HCT116 (cell line): ENCODE data around the gene UTP15.

Experiments used
- EZH2 ChIP-seq: fragments of 200-600 bp; sonication (generic); IDR thresholded peaks from 2 replicates; pipeline ENCODE4 v1.6.1; 2017; ENCODE audit warnings: antibody characterized with exemption, mixed run types
- EZH2phosphoT487 ChIP-seq: fragments of 200-600 bp; IDR thresholded peaks from 2 replicates; pipeline ENCODE4 v1.6.1; 2018; ENCODE audit warnings: antibody characterized with exemption, borderline replicate concordance
- FOSL1 ChIP-seq: IDR thresholded peaks from 2 replicates; pipeline ENCODE4 v1.6.1; 2012; ENCODE audit warnings: low read depth
- JUND ChIP-seq: IDR thresholded peaks from 2 replicates; pipeline ENCODE4 v1.6.1; 2012
- POLR2A ChIP-seq: IDR thresholded peaks from 2 replicates; pipeline ENCODE4 v1.7.0; 2011; ENCODE audit warnings: borderline replicate concordance; ENCODE audit not compliant: insufficient read depth, insufficient read length; ENCODE audit errors: extremely low read depth
- POLR2AphosphoS5 ChIP-seq: IDR thresholded peaks from 2 replicates; pipeline ENCODE4 v1.6.1; 2011; ENCODE audit warnings: mild to moderate bottlenecking, low read depth, low read length, moderate library complexity
- RAD21 ChIP-seq: IDR thresholded peaks from 2 replicates; pipeline ENCODE4 v1.6.1; 2012; ENCODE audit warnings: low read depth, mild to moderate bottlenecking
- REST ChIP-seq: IDR thresholded peaks from 2 replicates; pipeline ENCODE4 v1.6.1; 2012; ENCODE audit warnings: low read depth
- SRF ChIP-seq: IDR thresholded peaks from 2 replicates; pipeline ENCODE4 v1.6.1; 2012; ENCODE audit warnings: low read depth
- TCF7L2 ChIP-seq: IDR thresholded peaks from 2 replicates; pipeline ENCODE4 v1.7.0; 2011; ENCODE audit warnings: borderline replicate concordance, inconsistent platforms; ENCODE audit not compliant: insufficient read depth, insufficient read length; ENCODE audit errors: extremely low read depth
- ZNF274 ChIP-seq: fragments of 200-500 bp; sonication (Bioruptor generic); IDR thresholded peaks from 2 replicates; pipeline ENCODE4 v1.6.1; 2014; ENCODE audit warnings: mild to moderate bottlenecking, low read depth, low read length, inconsistent platforms
- TF ChIP-seq, protein P1 (sequence below), 3 experiments: fragments of 200-600 bp in 1 of 3; sonication (generic) in 1 of 3; IDR thresholded peaks in 2 of 3; conservative IDR thresholded peaks in 1 of 3; 2 replicates each; pipeline ENCODE4 v1.5.1; 2012 to 2017; ENCODE audit warnings: low read depth in 2 of 3, low read length in 2 of 3, antibody characterized with exemption in 1 of 3, borderline replicate concordance in 1 of 3, control low read depth in 1 of 3, mild to moderate bottlenecking in 1 of 3, mixed read lengths in 1 of 3, mixed run types in 1 of 3, moderate library complexity in 1 of 3; ENCODE audit not compliant: insufficient read depth in 1 of 3
- TF ChIP-seq, protein P2 (sequence below): IDR thresholded peaks from 2 replicates; pipeline ENCODE4 v1.6.1; 2012

GRCh38 chr5:73531356-73531755 is 34.2 kb upstream of the UTP15 start:
- no peak for TF ChIP-seq POLR2A
- TF ChIP-seq, protein P1, sequence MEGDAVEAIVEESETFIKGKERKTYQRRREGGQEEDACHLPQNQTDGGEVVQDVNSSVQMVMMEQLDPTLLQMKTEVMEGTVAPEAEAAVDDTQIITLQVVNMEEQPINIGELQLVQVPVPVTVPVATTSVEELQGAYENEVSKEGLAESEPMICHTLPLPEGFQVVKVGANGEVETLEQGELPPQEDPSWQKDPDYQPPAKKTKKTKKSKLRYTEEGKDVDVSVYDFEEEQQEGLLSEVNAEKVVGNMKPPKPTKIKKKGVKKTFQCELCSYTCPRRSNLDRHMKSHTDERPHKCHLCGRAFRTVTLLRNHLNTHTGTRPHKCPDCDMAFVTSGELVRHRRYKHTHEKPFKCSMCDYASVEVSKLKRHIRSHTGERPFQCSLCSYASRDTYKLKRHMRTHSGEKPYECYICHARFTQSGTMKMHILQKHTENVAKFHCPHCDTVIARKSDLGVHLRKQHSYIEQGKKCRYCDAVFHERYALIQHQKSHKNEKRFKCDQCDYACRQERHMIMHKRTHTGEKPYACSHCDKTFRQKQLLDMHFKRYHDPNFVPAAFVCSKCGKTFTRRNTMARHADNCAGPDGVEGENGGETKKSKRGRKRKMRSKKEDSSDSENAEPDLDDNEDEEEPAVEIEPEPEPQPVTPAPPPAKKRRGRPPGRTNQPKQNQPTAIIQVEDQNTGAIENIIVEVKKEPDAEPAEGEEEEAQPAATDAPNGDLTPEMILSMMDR (IDR thresholded peaks at IDR 0.05 in 2 of 3, conservative IDR thresholded peaks at IDR 0.05 in 1 of 3; ENCODE audit: borderline replicate concordance in 1 of 3, insufficient read depth in 1 of 3, low read depth in 2 of 3, low read length in 2 of 3), result no peak
- no peak for TF ChIP-seq REST
- TF ChIP-seq, protein P2, sequence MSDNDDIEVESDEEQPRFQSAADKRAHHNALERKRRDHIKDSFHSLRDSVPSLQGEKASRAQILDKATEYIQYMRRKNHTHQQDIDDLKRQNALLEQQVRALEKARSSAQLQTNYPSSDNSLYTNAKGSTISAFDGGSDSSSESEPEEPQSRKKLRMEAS, result no peak
- TF ChIP-seq ZNF274, result no peak
- TF ChIP-seq EZH2, result no peak
- TF ChIP-seq TCF7L2, result no peak
- no peak for TF ChIP-seq FOSL1
- TF ChIP-seq JUND, result no peak
- TF ChIP-seq EZH2phosphoT487, result no peak
- TF ChIP-seq RAD21, result no peak
- no peak for TF ChIP-seq SRF
- TF ChIP-seq POLR2AphosphoS5, result no peak
